ENCODE data around the gene ARHGAP1.

Gene ARHGAP1

DNA sequence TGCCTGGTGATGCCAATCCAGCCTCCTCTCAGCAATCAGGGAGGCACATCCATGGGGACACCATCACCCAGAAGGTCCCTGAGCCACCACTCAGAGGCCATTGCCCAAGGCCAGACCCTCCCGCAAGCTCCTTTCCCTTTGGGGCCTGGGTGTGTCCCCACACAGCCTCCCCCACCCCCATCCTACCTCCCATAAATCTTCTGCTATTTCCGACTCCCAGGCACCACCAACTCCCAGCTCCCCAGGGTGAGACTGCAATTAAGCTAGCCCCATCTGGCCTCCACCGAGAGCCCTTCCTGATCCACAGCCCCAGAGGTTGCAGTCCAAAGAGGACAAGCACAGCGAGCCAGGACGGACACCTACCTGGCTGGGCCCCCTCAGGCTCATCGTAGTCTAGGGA is 6.3 kb downstream of the ARHGAP1 start:
- DNase-seq (ENCODE audit: low read depth), result no peak

DNA sequence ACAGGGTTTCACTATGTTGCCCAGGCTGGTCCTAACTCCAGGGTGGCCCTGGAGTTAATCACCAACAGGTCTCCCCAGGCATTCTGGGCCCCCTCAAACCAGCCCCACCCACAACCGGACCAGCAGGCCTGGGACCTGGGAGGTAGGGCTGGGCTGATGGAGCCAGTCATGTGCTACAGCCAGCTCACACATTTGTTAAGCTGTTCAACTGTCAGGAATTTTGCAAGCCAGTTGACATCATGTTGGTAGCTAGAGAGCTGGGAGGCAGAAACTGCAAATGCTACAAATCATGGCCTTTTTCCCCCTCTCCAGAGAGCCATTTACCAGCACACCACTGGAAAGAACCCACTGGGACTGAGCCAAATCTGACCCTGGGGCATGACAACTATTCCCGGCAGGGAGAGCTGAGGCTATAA is 6.8 kb downstream of the ARHGAP1 start:
- DNase-seq (ENCODE audit: low read depth), result no peak

DNA sequence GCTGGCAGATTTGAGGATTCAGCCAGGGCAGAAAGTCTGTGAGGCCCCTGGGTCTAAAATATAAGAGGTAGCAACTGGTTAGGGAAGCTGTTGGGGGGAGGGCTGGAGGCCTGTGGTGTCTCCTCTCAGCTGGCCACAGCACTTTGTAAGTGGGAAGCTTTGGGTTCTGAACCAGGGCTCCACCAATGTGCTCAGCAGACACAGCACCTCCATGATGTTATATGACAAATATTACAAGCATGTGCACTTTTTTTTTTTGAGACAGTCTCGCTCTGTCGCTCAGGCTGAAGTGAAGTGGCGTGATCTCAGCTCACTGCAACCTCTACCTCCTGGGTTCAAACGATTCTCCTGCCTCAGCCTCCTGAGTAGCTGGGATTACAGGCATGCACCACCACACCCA is 8.0 kb downstream of the ARHGAP1 start:
- no peak for DNase-seq (ENCODE audit: low read depth)

DNA sequence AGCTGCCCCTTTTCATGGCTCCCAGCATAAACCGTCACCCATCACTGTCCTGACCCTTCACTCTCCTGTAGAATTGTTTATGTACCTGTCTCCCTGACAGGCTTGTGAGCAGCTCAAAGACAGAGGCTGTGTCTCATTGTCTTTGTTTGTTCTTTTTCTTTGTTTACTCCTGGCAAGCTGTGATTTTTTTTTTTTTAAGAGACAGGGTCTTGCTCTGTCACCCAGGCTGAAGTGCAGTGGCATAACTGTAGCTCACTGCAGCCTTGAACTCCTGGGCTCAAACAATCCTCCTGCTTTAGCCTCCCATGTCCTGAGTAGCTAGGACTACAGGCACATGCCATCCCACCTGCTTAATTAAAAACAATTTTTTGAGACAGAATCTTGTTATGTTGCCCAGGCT is 9.7 kb downstream of the ARHGAP1 start:
- no peak for DNase-seq (ENCODE audit: low read depth)

DNA sequence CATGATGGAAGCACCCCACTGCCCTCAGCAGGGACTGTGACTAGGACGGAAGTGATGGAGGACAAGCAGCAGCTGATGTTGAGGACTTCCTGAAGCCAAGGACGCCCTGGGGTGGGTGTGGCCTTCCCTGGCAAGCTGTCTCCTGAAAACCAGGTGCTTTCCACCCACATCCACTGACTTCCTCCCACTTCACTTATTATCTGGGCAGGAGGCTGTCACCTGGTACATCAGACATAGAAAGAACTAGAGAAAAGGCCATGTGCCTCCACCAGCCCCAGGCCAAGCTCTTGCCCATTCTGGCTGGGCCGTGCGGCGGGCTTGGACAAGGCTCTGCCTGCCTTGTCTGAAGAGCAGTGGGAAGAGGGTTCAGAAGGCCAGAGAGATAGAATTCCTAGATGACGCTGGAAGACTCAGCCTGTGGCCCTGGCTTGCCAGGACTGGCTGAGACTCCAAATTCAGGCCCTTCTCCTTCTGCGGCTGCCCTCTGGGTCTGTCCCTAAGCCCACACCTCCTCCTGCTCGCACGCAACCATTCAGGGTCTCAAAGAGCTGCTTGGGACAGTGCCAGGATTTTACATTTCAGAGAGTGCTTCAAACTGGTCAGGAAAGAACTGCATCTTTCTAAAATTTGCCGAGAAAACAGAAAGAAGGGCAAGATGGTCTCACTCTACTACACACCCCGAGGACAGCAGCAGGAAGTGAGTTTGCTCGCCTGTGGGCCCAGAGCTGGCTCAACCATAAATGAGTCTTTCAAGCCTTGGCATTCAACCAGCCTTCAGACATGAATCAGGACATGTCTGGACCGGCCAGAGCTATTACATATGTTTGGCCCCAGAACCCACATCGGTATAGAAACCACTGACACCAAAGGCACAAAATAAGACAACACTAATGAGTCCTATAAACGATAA is 13.3 kb downstream of the ARHGAP1 start:
- no peak for DNase-seq (ENCODE audit: low read depth)

DNA sequence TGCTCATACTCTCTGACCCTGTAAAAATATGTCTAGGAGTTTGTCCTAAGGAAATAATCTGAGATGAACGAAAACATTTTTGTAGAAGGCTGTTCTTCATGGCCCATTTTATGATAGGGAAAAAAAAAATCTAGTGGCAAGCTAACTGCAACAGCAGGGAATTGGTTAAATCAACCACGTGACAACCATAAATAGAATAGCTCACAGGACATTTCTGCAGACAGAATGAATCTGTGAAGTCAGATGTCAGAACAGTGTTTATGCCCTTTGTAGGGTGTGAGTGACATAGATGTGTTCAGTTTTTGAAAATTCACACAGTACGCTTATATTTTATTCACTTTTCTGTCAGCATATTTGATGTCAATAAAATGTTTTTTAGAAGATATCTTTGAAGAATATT is 16.1 kb downstream of the ARHGAP1 start:
- DNase-seq (ENCODE audit: low read depth), result no peak

DNA sequence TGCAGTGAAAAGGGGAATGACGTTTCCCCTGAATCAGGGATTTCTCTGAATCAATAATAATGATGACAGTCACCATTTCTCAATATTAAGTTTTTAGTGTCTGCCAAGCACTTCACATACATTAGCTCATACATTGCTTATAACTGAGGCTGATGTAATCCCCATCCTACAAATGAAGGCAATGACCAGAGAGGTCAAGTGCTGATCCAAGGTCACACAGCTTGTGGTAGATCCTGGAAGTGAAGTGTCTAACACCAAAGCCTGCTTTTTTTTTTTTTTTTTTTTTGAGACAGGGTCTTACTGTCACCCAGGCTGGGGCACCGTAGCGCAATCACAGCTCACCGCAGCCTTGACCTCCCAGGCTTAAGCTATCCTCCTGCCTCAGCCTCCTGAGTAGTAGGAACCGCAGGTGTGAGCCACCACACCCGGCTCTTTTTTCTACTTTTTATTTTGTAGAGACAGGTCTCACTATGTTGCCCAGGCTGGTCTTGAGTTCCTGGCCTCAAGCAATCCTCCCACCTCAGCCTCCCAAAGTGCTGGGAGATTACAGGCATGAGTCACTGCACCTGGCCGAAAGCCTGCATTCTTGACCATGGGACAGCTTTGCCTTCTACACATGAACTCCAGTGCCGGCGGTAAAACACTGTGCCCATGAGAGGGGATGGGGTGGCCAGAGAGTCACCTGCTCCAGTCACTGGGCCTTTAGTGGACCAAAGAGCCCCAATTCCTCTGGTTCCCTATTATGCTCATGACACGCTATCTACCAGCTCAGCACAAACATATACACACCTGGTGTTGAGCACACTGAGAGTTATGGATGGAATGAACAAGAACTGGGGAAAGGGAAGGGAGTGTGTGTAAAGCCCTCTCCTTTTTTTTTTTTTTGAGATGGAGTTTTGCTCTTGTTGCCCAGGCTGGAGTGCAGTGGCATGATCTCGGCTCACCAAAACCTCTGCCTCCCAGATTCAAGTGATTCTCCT is 17.4 kb downstream of the ARHGAP1 start:
- no peak for DNase-seq (ENCODE audit: low read depth)

DNA sequence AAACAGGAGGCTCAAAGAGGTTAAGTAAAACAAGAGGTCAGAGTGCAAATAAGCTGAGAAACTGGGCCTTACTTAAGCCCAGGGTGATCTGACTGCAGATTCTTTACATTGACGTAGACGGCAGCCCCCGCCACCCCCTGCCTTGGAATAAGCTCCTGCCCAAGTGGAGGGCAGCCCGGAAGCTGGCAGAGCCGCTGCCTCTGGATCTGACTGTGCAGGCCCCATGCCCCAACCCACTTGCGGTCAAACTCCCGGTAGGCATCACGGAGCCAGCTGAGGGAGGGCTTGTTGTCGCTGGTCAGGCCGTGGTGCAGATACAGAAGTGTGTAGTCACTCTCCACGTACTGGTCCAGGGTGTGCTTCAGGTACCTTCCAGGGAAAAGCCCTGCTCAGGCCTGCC is 18.6 kb downstream of the ARHGAP1 start:
- DNase-seq (ENCODE audit: low read depth), result no peak

DNA sequence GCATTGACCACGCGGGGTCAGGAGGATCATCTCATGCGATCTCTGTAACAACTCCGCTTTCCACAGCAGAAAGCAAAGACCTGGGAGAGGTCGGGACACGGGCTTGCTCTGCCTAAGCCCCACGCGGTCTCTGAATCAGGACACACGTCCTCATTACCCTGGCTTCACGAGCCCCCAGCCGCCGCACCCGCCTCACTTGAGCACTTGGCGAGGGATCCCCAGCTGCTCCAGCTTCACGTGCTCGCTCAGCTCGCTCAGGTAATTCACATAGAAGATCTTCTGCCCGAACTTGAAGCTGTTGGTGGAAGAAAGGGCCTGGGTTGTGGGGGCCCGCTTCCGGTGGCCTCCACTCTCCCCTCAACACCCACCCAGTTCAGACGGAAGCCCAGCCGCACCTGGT is 19.6 kb downstream of the ARHGAP1 start:
- DNase-seq (ENCODE audit: low read depth), result no peak

DNA sequence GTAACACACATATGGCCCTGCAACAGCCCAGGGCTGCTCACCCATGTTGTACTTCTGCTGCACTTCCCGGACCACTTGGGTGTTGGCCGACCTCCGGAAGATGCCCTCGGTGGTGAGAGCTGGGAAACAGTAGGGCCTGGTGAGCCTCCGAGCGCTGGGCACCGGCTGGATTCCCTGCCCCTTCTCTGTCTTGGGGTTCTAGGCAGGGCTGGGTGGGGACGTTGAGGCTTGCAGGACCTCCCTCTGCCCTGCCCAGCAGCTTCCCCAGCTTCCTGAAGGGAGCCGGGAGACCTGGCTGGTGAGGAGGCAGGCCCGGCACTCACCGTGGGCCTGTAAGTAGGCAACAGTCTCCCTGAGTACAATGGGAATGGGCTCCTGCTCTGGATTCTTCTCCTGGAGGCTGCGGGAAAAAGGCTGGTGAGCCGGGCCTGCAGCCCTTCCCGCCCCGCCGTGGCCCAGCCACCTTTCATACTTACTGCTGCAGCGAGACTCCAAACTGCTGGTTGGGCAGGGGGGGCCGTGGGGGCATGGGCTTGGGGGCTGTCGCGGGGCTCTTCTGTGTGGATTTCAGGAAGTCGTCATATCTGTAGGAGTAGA is 20.2 kb downstream of the ARHGAP1 start:
- no peak for DNase-seq (ENCODE audit: low read depth)

DNA sequence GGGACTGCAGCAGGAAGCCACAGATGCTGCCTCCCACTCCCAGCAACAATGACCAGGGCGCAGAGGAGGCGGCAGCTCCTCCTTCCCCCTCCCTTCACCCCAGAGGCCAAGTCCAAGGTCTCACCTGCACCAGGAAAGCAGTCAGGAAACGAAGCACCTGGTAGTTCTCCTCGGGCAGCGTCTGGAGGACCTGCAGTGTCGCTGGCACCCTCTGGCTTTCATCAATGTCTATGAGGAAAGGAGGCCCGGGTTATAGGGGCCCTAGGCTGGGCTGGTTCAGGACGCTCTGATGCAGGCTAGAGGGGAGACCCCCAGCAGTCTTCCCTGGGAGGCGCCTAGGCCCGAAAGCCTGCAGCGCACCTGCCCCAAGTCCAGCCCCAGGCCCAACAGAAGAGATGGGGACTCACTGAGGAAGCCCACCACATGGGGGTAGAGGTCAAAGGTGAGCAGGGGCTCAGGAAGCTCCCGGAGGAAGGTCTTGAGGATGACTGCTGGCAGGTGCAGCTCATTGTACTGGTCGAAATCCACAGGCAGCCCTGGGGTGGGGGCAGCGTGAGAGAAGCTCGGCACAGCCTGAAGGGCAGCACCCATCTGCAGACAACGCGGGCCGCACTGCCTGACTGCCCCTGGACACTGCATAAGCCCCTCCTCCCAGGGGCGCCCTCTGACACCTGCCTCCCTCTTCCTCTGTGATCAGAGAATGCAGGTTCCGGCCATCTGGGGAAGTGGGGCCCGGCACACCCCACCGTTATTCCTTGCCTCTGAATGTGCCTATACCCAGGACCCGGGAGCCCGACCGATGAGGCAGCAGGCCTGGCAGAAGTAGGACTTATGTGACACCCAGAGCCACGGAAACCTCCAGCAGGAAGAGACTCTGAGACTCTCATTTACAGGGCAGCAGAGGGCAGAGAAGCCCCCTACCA is 20.9 kb downstream of the ARHGAP1 start:
- DNase-seq (ENCODE audit: low read depth), result no peak

DNA sequence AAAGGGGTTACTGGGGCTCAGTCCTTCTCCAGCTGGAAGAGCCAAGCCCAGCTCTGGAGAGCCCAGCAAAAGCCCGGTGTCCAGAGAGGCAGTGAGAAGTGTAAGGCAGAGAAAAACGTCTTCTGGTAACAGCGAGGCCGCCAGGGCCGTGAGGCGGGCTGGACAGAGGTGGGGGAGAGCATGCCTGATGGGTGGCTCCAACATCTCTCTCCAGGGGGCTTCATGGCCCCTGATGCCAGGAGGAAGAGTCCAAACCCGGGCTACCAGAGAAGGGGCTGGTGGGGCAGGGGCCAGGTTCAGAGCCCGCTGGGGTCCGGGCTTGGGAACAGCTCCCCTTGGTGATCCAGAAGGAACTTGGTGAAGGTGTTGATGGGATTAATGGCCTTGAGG is 21.7 kb downstream of the ARHGAP1 start:
- no peak for DNase-seq (ENCODE audit: low read depth)

DNA sequence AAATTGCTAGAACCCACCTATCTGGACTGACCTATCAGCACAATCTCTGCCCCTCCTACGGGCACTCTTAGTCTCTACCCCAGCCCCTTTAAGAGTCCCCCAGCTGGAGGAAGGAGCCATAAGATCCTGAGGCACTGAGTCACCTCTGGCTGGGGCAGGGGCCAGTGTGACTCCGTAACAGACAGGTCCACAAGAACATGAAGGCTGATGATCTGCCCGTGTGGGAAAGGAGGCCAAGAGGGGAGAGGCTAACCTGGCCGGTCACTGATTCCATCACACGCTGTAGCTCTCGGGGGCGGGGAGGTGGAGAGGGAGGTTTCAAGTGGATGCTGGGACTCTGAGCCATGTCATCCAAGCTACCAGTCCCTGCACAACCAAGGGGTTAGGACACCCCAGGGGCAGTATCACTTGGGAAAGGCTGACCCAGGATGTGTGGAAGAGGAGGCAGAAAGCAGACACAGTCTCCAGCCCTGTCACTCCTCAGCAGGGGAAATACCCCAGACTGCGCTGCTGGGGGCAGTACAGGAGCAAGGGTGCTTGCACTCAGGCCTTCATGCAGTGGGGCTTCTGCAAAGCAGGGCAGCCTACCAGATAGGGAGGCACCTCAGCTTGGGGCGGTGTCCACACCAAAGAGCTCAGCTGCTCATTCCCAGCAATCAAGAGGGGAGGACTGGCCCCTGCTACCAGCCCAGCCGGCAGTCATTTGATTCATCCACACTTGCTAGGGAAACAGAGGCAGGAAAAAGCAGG is 22.3 kb downstream of the ARHGAP1 start:
- DNase-seq (ENCODE audit: low read depth), result no peak

DNA sequence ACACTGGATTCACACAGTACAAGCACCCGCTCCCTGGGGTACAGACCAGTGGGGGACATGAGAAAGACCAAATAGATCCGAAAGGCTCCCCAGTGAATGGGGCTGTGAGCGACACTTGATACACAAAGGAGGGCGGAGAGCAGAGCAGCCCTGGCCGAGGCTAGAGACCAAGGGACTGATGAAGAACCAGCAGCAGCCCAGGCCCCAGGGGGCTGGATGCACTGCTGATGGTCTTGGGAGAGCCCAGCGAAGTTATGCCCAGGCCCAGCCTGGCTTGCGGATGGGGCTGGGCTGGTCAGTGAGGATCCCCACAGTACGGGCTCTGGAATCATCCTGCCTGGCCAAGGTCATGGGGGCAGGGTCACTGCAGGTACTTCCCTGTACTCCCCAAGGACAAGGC is 23.2 kb downstream of the ARHGAP1 start:
- no peak for DNase-seq (ENCODE audit: low read depth)

DNA sequence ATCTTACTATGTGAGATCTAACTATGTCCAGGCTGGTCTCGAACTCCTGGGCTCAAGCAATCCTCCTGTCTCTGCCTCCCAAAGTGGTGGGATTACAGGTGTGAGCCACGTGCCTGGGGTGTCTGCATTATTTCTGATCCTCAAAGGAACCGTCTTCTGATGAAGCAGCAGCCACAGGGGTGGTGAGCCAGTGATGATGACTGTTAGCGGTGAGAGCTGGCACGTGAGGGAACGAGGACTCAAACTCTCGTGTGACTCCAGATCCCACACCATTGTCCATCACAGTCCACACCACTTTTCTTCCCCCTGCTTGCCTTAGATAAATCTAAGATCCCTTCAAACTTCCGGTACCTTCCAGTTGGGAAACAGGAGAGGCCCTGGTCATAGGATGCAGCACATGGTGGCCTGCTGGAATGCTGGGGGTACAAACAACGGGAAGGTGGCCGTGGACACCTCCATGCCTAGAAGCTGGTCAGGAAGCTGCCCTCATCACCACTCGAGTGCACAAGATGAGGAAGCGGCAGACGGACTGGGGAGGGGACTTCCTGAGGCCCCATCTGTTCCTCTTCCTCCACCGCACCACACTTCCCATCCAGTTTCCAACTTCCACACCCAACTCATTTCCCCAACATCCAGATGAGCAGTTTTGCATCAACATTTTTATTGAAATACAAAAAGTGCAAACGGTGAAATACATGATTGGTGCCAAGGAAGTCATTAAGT is 23.8 kb downstream of the ARHGAP1 start:
- no peak for DNase-seq (ENCODE audit: low read depth)

DNA sequence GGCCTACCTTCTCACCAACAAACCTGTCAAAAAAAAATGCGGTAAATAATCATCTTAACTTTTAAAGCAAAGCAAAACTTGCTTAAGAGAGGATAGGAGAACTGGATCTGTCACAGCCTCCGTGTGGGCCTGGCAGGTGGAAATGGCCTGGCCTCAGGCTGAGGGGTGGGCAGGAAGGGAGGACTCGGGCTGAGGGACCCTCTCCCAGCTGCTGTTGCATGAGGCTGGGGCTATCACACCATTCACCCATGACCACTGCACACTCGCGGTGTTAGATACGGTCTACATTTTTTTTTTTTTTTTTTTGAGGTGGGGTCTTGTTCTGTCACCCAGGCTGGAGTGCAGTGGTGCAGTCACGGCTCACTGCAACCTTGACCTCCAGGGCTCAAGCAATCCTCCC is 24.5 kb downstream of the ARHGAP1 start:
- DNase-seq (ENCODE audit: low read depth), result no peak

DNA sequence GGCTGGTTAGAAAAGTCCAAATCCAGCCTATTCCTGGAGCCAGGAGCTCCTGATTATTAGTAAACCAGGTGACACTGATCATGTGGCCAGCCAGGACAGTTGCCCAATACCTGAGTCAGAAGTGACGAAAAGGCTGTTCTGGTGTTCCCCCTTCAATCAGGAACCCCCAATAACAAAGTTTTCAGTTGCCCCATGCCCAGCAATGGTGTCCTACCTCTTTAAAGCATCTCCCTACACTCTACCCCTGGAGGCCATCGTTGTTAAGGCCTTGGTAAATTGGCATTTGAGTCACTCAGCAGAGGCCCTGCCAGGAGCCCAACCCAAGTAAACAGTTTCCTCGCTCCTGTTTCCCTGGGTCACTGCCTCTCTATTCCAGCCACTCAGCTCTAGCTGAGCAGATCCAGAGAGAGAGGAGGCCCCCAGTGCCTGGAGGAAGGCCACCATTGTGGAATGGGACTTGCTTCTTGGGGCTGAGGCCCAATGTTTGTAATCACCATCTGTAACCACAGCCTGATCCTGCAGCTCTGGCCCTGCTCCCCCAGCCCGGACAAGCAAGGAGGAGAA is 25.0 kb downstream of the ARHGAP1 start:
- no peak for DNase-seq (ENCODE audit: low read depth)

DNA sequence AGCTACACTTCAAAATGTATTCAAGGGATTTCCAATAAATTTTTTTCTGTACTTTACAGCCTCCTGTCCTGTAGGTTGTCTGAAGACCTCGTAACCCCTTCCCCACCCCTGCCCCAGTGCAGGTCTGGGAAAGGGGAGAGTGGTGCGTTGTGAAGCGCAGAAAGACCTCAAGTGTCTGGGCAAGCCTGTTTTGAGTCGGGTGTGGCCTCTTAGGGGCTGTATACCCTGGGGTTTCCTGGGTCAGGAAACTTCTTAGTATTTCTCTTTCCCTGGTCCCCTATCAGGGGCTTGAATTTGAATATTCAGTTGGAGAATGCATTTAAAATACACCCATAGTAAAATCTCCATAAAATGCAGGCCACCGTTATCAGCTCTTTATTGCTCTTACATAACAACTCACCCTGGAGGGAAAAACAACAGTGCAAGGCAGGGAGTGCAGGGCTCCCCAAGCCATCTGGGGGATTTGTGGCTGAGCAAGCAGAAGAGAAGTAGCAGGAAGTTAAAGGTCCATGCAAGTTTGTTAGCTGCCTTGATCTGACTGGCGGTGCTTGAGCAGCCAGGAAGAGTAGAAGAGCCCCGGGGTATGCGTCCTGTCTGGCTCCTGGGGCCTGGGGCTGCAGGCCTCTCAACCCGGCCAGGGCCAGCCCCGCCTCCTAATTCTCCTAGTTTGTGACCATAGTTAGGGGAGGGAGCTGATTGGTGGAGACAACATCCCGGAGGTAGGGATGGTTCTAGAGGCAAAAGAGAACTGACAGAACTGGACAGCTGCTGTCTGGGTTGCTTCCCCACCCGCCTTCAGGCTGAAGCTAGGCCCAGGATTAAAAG is 25.7 kb downstream of the ARHGAP1 start:
- no peak for DNase-seq (ENCODE audit: low read depth)

All from CMK (cell line).